Effector memory CD4-positive, alpha-beta T cell (primary cell): Measurements from ENCODE around the gene GADD45B.
"Not testable (repeated sequence)": the region's sequence is repeated elsewhere in the genome, so short reads cannot be mapped to it uniquely, and the experiment has no call there.

Source experiments
- DNase-seq, 3 donors: peaks; one replicate each; pipeline ENCODE4 v3.0.0-alpha.2; 2020
- H3K27ac ChIP-seq: 2 replicates; pipeline ENCODE4 v1.7.0; 2013; ENCODE audit warnings: mild to moderate bottlenecking, low read length, moderate library complexity; ENCODE audit not compliant: insufficient read depth, poor library complexity, severe bottlenecking
- H3K27me3 ChIP-seq: replicated peaks from 2 replicates; pipeline ENCODE4 v1.7.0; 2013; ENCODE audit warnings: mild to moderate bottlenecking, low read length; ENCODE audit not compliant: insufficient read depth, control insufficient read depth, poor library complexity, severe bottlenecking
- H3K36me3 ChIP-seq: 2 replicates; pipeline ENCODE4 v1.7.0; 2013; ENCODE audit warnings: mild to moderate bottlenecking, low read length, moderate library complexity; ENCODE audit not compliant: control insufficient read depth, insufficient read depth
- H3K4me1 ChIP-seq: 2 replicates; pipeline ENCODE4 v1.7.0; 2013; ENCODE audit warnings: low read length, mild to moderate bottlenecking; ENCODE audit not compliant: control insufficient read depth, insufficient read depth, poor library complexity, severe bottlenecking
- H3K4me3 ChIP-seq: 2 replicates; pipeline ENCODE4 v1.7.0; 2013; ENCODE audit warnings: low read length, low read depth, mild to moderate bottlenecking; ENCODE audit not compliant: insufficient read depth, poor library complexity, severe bottlenecking
- H3K9me3 ChIP-seq: 2 replicates; pipeline ENCODE4 v1.7.0; 2013; ENCODE audit warnings: mild to moderate bottlenecking, low read length, moderate library complexity; ENCODE audit not compliant: control insufficient read depth

The GADD45B gene

GRCh38 chr19:2457394-2458037 lies 18.4 kb upstream of the GADD45B start:
- peaks cover 22% of the 10 kb centered on the region for H3K4me1 ChIP-seq
- no peaks in the 10 kb centered on the region for H3K27me3 ChIP-seq
- peak overlapping the region; percentile 53 for H3K27ac ChIP-seq
- H3K36me3 ChIP-seq = no peaks in the 10 kb centered on the region
- peak overlapping the region; percentile 37 for H3K4me3 ChIP-seq
- no peaks in the 10 kb centered on the region for H3K9me3 ChIP-seq
- no peak for DNase-seq

DNA sequence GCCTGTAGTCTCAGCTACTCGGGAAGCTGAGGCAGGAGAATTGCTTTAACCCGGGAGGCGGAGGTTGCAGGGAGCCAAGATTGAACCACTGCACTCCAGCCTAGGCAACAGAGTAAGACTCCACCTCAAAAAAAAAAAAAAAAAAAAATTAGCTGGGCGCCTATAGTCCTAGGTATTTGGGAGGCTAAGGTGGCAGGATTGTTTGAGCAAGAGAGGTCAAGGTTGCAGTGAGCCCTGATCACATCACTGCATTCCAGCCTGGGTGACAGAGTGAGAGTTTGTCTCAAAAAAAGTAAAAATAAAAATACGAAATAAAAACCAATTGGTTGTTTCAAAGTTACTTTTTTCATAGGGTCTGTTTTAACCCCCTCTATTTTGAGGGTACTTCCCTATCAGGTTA lies 17.9 kb upstream of the GADD45B start:
- no peaks in the 10 kb centered on the region for H3K36me3 ChIP-seq
- no peak overlapping the region for H3K4me3 ChIP-seq
- DNase-seq = no peak
- no peak overlapping the region for H3K27ac ChIP-seq
- no peaks in the 10 kb centered on the region for H3K9me3 ChIP-seq
- H3K27me3 ChIP-seq = no peaks in the 10 kb centered on the region
- peaks cover 22% of the 10 kb centered on the region for H3K4me1 ChIP-seq

- not testable (repeated sequence) for H3K4me3 ChIP-seq, H3K27me3 ChIP-seq, H3K9me3 ChIP-seq, H3K27ac ChIP-seq, DNase-seq, H3K36me3 ChIP-seq
- H3K4me1 ChIP-seq = peaks cover 22% of the 10 kb centered on the region
Measured at GRCh38 chr19:2458776-2459175, 17.2 kb upstream of the GADD45B start.

GRCh38 chr19:2460245-2460644 lies 15.7 kb upstream of the GADD45B start:
- H3K27me3 ChIP-seq = no peaks in the 10 kb centered on the region

DNA sequence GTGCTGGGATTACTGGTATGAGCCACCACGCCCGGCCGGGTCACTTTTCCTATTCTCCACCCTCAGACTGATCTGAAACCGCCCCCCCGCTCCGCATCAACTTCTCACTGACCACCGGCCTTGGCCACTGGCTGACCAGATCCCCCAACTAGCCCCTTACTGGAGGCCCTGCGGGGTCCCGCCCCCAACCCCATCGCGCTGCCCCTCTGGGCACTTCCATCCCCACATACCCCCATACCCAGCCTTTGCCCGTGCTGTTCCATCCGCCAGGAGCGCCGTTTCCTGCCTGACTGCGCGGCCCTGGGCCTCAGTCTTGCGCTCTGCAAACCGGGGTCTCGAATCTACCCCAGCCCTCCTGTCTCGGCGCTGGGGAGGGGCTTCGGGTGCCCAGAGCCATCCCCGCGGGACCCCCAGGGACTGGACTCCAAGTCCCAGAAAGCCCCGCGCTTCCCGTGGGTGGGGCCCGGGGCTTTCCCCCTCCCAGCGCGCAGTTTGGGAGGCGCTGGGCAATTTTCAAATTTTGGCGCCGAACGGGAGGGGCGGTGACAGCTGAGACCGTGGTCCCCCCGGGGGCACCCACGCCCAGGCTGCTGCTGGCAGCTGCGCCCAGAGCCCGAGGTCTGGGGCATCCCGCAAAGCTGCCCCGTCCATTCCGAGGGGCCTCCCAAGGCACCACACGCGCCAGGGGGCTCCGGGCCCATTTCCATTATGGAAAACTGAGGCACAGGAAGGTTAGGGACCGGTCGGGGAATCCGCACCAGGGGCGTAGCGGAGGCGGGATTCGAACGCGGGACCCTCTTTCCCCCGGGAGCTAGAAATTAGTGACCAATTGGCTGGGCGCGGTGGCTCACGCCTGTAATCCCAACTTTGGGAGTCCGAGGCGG lies 13.9 kb upstream of the GADD45B start:
- no peaks in the 10 kb centered on the region for H3K27me3 ChIP-seq
- H3K27ac ChIP-seq = no peak overlapping the region
- H3K4me3 ChIP-seq = peak overlapping the region; percentile 69
- H3K36me3 ChIP-seq = no peaks in the 10 kb centered on the region
- no peaks in the 10 kb centered on the region for H3K9me3 ChIP-seq
- DNase-seq = peak in 1 of 3 donors; percentile 21
- H3K4me1 ChIP-seq = peaks cover 9% of the 10 kb centered on the region

More at GRCh38 chr19:2460245-2460644, 15.7 kb upstream of the GADD45B start:
- H3K4me1 ChIP-seq = peaks cover 19% of the 10 kb centered on the region
- DNase-seq = no peak
- no peaks in the 10 kb centered on the region for H3K9me3 ChIP-seq
- H3K36me3 ChIP-seq = no peaks in the 10 kb centered on the region
- no peak overlapping the region for H3K4me3 ChIP-seq
- H3K27ac ChIP-seq = no peak overlapping the region

- H3K27ac ChIP-seq = no peak overlapping the region
- no peak overlapping the region for H3K4me3 ChIP-seq
- no peak for DNase-seq
- no peaks in the 10 kb centered on the region for H3K27me3 ChIP-seq
- no peaks in the 10 kb centered on the region for H3K36me3 ChIP-seq
- no peaks in the 10 kb centered on the region for H3K9me3 ChIP-seq
- H3K4me1 ChIP-seq = peaks cover 9% of the 10 kb centered on the region
Measured at GRCh38 chr19:2462635-2463421, 13.1 kb upstream of the GADD45B start.

DNA sequence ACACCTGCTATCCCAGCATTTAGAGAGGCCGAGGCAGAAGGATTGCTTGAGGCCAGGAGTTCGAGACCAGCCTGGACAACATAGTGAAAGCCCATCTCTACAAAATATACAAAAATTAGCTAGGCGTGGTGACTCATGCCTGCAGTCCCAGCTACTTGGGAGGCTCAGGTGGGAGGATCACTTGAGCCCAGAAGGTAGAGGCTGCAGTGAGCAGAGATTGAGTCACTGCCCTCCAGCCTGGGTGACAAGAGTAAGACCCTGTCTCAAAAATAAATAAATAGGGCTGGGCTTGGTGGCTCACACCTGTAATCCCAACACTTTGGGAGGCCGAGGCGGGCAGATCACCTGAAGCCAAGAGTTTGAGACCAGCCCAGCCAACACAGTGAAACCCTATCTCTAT lies 12.2 kb upstream of the GADD45B start:
- not testable (repeated sequence) for H3K4me1 ChIP-seq, H3K27ac ChIP-seq, H3K27me3 ChIP-seq, H3K9me3 ChIP-seq, H3K4me3 ChIP-seq, H3K36me3 ChIP-seq, DNase-seq

- Histone ChIP-seq H3K9me3 (no peaks in the 10 kb centered on the region), H3K27ac (no peak overlapping the region), H3K4me1 (peaks cover 9% of the 10 kb centered on the region), H3K27me3 (no peaks in the 10 kb centered on the region), H3K36me3 (no peaks in the 10 kb centered on the region), H3K4me3 (no peak overlapping the region)
- no peak for DNase-seq
Measured at GRCh38 chr19:2464389-2464788, 11.5 kb upstream of the GADD45B start.

GRCh38 chr19:2468596-2468995 lies 7.3 kb upstream of the GADD45B start:
- H3K4me3 ChIP-seq = no peak overlapping the region

More at GRCh38 chr19:2468596-2468995, 7.3 kb upstream of the GADD45B start:
- Histone ChIP-seq H3K36me3 (no peaks in the 10 kb centered on the region), H3K27ac (no peak overlapping the region), H3K27me3 (no peaks in the 10 kb centered on the region), H3K4me1 (no peaks in the 10 kb centered on the region), H3K9me3 (no peaks in the 10 kb centered on the region)
- DNase-seq = no peak
